ENCODE data around the gene BTBD9. TPM values are rescaled to one million over a fixed set of nuclear protein-coding genes. Genes with fewer than 3 reads are reported as not detected.
"Not testable (repeated sequence)": the region's sequence is repeated elsewhere in the genome, so short reads cannot be mapped to it uniquely, and the experiment has no call there.

The BTBD9 gene
- total RNA-seq, 1 donor from 2014 or later: 17.2 TPM

GRCh38 chr6:38350942-38351341 is 288.8 kb downstream of the BTBD9 start:
- no peak overlapping the region for H3K4me3 ChIP-seq (ENCODE audit: low read length in 3 of 3)
- H3K9me3 ChIP-seq (ENCODE audit: control insufficient read depth in 3 of 3, low read length in 3 of 3): no peaks in the 10 kb centered on the region
- H3K27me3 ChIP-seq (ENCODE audit: control insufficient read depth in 3 of 3, insufficient read depth in 3 of 3, low read length in 3 of 3): no peaks in the 10 kb centered on the region
- no peak overlapping the region for H3K9ac ChIP-seq (ENCODE audit: low read depth in 1 of 3, low read length in 3 of 3)
- H3K27ac ChIP-seq (ENCODE audit: low read depth, low read length): no peak overlapping the region
- no peaks in the 10 kb centered on the region for H3K36me3 ChIP-seq (ENCODE audit: control insufficient read depth in 3 of 3, insufficient read depth in 3 of 3, low read length in 3 of 3)
- H3K4me1 ChIP-seq (ENCODE audit: control insufficient read depth in 3 of 3, insufficient read depth in 3 of 3, low read length in 3 of 3): peaks cover 11 to 14% (median 13%) of the 10 kb centered on the region in 3 donors

- peak overlapping the region; percentile 22 for H3K27ac ChIP-seq (ENCODE audit: low read depth, low read length)
- H3K4me1 ChIP-seq (ENCODE audit: control insufficient read depth in 3 of 3, insufficient read depth in 3 of 3, low read length in 3 of 3): peaks cover 11 to 18% (median 13%) of the 10 kb centered on the region in 3 donors
- no peaks in the 10 kb centered on the region for H3K27me3 ChIP-seq (ENCODE audit: control insufficient read depth in 3 of 3, insufficient read depth in 3 of 3, low read length in 3 of 3)
- no peaks in the 10 kb centered on the region for H3K36me3 ChIP-seq (ENCODE audit: control insufficient read depth in 3 of 3, insufficient read depth in 3 of 3, low read length in 3 of 3)
- no peak overlapping the region for H3K4me3 ChIP-seq (ENCODE audit: low read length in 3 of 3)
- H3K9me3 ChIP-seq (ENCODE audit: control insufficient read depth in 3 of 3, low read length in 3 of 3): no peaks in the 10 kb centered on the region
- no peak overlapping the region for H3K9ac ChIP-seq (ENCODE audit: low read depth in 1 of 3, low read length in 3 of 3)
Observed at GRCh38 chr6:38350220-38350619, 289.5 kb downstream of the BTBD9 start.

- H3K9ac ChIP-seq (ENCODE audit: low read depth in 1 of 3, low read length in 3 of 3): no peak overlapping the region
- H3K36me3 ChIP-seq (ENCODE audit: control insufficient read depth in 3 of 3, insufficient read depth in 3 of 3, low read length in 3 of 3): no peaks in the 10 kb centered on the region
- no peaks in the 10 kb centered on the region for H3K9me3 ChIP-seq (ENCODE audit: control insufficient read depth in 3 of 3, low read length in 3 of 3)
- H3K4me1 ChIP-seq (ENCODE audit: control insufficient read depth in 3 of 3, insufficient read depth in 3 of 3, low read length in 3 of 3): peaks cover 11 to 18% (median 13%) of the 10 kb centered on the region in 3 donors
- H3K4me3 ChIP-seq (ENCODE audit: low read length in 3 of 3): no peak overlapping the region
- peak overlapping the region; percentile 22 for H3K27ac ChIP-seq (ENCODE audit: low read depth, low read length)
- H3K27me3 ChIP-seq (ENCODE audit: control insufficient read depth in 3 of 3, insufficient read depth in 3 of 3, low read length in 3 of 3): no peaks in the 10 kb centered on the region
Observed at GRCh38 chr6:38349795-38350194, 289.9 kb downstream of the BTBD9 start.

GRCh38 chr6:38349221-38349620 is 290.5 kb downstream of the BTBD9 start:
- Histone ChIP-seq H3K27me3 (ENCODE audit: control insufficient read depth in 3 of 3, insufficient read depth in 3 of 3, low read length in 3 of 3) (no peaks in the 10 kb centered on the region), H3K9ac (ENCODE audit: low read depth in 1 of 3, low read length in 3 of 3) (no peak overlapping the region), H3K36me3 (ENCODE audit: control insufficient read depth in 3 of 3, insufficient read depth in 3 of 3, low read length in 3 of 3) (no peaks in the 10 kb centered on the region), H3K9me3 (ENCODE audit: control insufficient read depth in 3 of 3, low read length in 3 of 3) (no peaks in the 10 kb centered on the region), H3K4me1 (ENCODE audit: control insufficient read depth in 3 of 3, insufficient read depth in 3 of 3, low read length in 3 of 3) (peaks cover 11 to 18% (median 13%) of the 10 kb centered on the region in 3 donors), H3K4me3 (ENCODE audit: low read length in 3 of 3) (no peak overlapping the region), H3K27ac (ENCODE audit: low read depth, low read length) (no peak overlapping the region)

- Histone ChIP-seq H3K9ac (ENCODE audit: low read depth in 1 of 3, low read length in 3 of 3) (no peak overlapping the region), H3K27ac (ENCODE audit: low read depth, low read length) (no peak overlapping the region), H3K36me3 (ENCODE audit: control insufficient read depth in 3 of 3, insufficient read depth in 3 of 3, low read length in 3 of 3) (no peaks in the 10 kb centered on the region), H3K27me3 (ENCODE audit: control insufficient read depth in 3 of 3, insufficient read depth in 3 of 3, low read length in 3 of 3) (no peaks in the 10 kb centered on the region), H3K4me1 (ENCODE audit: control insufficient read depth in 3 of 3, insufficient read depth in 3 of 3, low read length in 3 of 3) (peaks cover 11 to 18% (median 13%) of the 10 kb centered on the region in 3 donors), H3K4me3 (ENCODE audit: low read length in 3 of 3) (no peak overlapping the region), H3K9me3 (ENCODE audit: control insufficient read depth in 3 of 3, low read length in 3 of 3) (no peaks in the 10 kb centered on the region)
Observed at GRCh38 chr6:38348371-38348770, 291.4 kb downstream of the BTBD9 start.

- not testable (repeated sequence) for H3K9ac ChIP-seq (ENCODE audit: low read depth in 1 of 3, low read length in 3 of 3); H3K9me3 ChIP-seq (ENCODE audit: control insufficient read depth in 3 of 3, low read length in 3 of 3); H3K36me3 ChIP-seq (ENCODE audit: control insufficient read depth in 3 of 3, insufficient read depth in 3 of 3, low read length in 3 of 3); H3K27ac ChIP-seq (ENCODE audit: low read depth, low read length); H3K4me3 ChIP-seq (ENCODE audit: low read length in 3 of 3); H3K27me3 ChIP-seq (ENCODE audit: control insufficient read depth in 3 of 3, insufficient read depth in 3 of 3, low read length in 3 of 3)
- peaks cover 11 to 18% (median 13%) of the 10 kb centered on the region in 3 donors for H3K4me1 ChIP-seq (ENCODE audit: control insufficient read depth in 3 of 3, insufficient read depth in 3 of 3, low read length in 3 of 3)
Observed at GRCh38 chr6:38347829-38348228, 291.9 kb downstream of the BTBD9 start.

- H3K4me1 ChIP-seq (ENCODE audit: control insufficient read depth in 3 of 3, insufficient read depth in 3 of 3, low read length in 3 of 3): peaks cover 11 to 18% (median 13%) of the 10 kb centered on the region in 3 donors
- H3K27me3 ChIP-seq (ENCODE audit: control insufficient read depth in 3 of 3, insufficient read depth in 3 of 3, low read length in 3 of 3): no peaks in the 10 kb centered on the region
- H3K36me3 ChIP-seq (ENCODE audit: control insufficient read depth in 3 of 3, insufficient read depth in 3 of 3, low read length in 3 of 3): peaks cover 0 to 4% (median 0%) of the 10 kb centered on the region in 3 donors
- no peak overlapping the region for H3K27ac ChIP-seq (ENCODE audit: low read depth, low read length)
- no peaks in the 10 kb centered on the region for H3K9me3 ChIP-seq (ENCODE audit: control insufficient read depth in 3 of 3, low read length in 3 of 3)
- H3K9ac ChIP-seq (ENCODE audit: low read depth in 1 of 3, low read length in 3 of 3): no peak overlapping the region
- no peak overlapping the region for H3K4me3 ChIP-seq (ENCODE audit: low read length in 3 of 3)
Observed at GRCh38 chr6:38346291-38347079, 293.2 kb downstream of the BTBD9 start.

GRCh38 chr6:38345586-38345985 is 294.1 kb downstream of the BTBD9 start:
- Histone ChIP-seq H3K4me3 (ENCODE audit: low read length in 3 of 3) (no peak overlapping the region), H3K9me3 (ENCODE audit: control insufficient read depth in 3 of 3, low read length in 3 of 3) (no peaks in the 10 kb centered on the region), H3K36me3 (ENCODE audit: control insufficient read depth in 3 of 3, insufficient read depth in 3 of 3, low read length in 3 of 3) (peaks cover 0 to 4% (median 0%) of the 10 kb centered on the region in 3 donors), H3K27me3 (ENCODE audit: control insufficient read depth in 3 of 3, insufficient read depth in 3 of 3, low read length in 3 of 3) (no peaks in the 10 kb centered on the region), H3K27ac (ENCODE audit: low read depth, low read length) (no peak overlapping the region), H3K9ac (ENCODE audit: low read depth in 1 of 3, low read length in 3 of 3) (no peak overlapping the region), H3K4me1 (ENCODE audit: control insufficient read depth in 3 of 3, insufficient read depth in 3 of 3, low read length in 3 of 3) (peaks cover 4 to 15% (median 7%) of the 10 kb centered on the region in 3 donors)

- H3K4me1 ChIP-seq (ENCODE audit: control insufficient read depth in 3 of 3, insufficient read depth in 3 of 3, low read length in 3 of 3): peaks cover 0 to 7% (median under 1%) of the 10 kb centered on the region in 3 donors
- H3K27me3 ChIP-seq (ENCODE audit: control insufficient read depth in 3 of 3, insufficient read depth in 3 of 3, low read length in 3 of 3): no peaks in the 10 kb centered on the region
- H3K27ac ChIP-seq (ENCODE audit: low read depth, low read length): no peak overlapping the region
- H3K4me3 ChIP-seq (ENCODE audit: low read length in 3 of 3): no peak overlapping the region
- H3K36me3 ChIP-seq (ENCODE audit: control insufficient read depth in 3 of 3, insufficient read depth in 3 of 3, low read length in 3 of 3): peaks cover 0 to 4% (median 0%) of the 10 kb centered on the region in 3 donors
- no peaks in the 10 kb centered on the region for H3K9me3 ChIP-seq (ENCODE audit: control insufficient read depth in 3 of 3, low read length in 3 of 3)
- no peak overlapping the region for H3K9ac ChIP-seq (ENCODE audit: low read depth in 1 of 3, low read length in 3 of 3)
Observed at GRCh38 chr6:38341496-38341895, 298.2 kb downstream of the BTBD9 start.

- Histone ChIP-seq H3K36me3 (ENCODE audit: control insufficient read depth in 3 of 3, insufficient read depth in 3 of 3, low read length in 3 of 3) (peaks cover 0 to 4% (median 0%) of the 10 kb centered on the region in 3 donors), H3K9me3 (ENCODE audit: control insufficient read depth in 3 of 3, low read length in 3 of 3) (no peaks in the 10 kb centered on the region), H3K9ac (ENCODE audit: low read depth in 1 of 3, low read length in 3 of 3) (no peak overlapping the region), H3K27ac (ENCODE audit: low read depth, low read length) (no peak overlapping the region), H3K27me3 (ENCODE audit: control insufficient read depth in 3 of 3, insufficient read depth in 3 of 3, low read length in 3 of 3) (no peaks in the 10 kb centered on the region), H3K4me3 (ENCODE audit: low read length in 3 of 3) (no peak overlapping the region), H3K4me1 (ENCODE audit: control insufficient read depth in 3 of 3, insufficient read depth in 3 of 3, low read length in 3 of 3) (no peaks in the 10 kb centered on the region)
Observed at GRCh38 chr6:38339914-38340313, 299.8 kb downstream of the BTBD9 start.

Measured in skeletal muscle tissue (tissue), 4 donors.